Mucosa of descending colon (tissue), 3 donors: Measurements from ENCODE around the gene CIBAR2. TPM values are rescaled to one million over a fixed set of nuclear protein-coding genes. Genes with fewer than 3 reads are reported as not detected.
"Not testable (repeated sequence)": the region's sequence is repeated elsewhere in the genome, so short reads cannot be mapped to it uniquely, and the experiment has no call there.

Source experiments
- ATAC-seq: fragments of 200-7000 bp; cut with Tn5 transposase; one replicate; pipeline ENCODE4 v1.9.1; 2020; ENCODE audit warnings: mild to moderate bottlenecking, moderate library complexity
- DNase-seq, 3 donors: peaks; one replicate each; pipeline ENCODE4 v3.0.0-alpha.2; 2020
- H3K36me3 ChIP-seq: fragments of 200-600 bp; one replicate; pipeline ENCODE4 v1.8.0; 2021; ENCODE audit warnings: low read depth, mild to moderate bottlenecking
- H3K4me1 ChIP-seq: fragments of 200-600 bp; one replicate; pipeline ENCODE4 v1.8.0; 2021; ENCODE audit warnings: low read depth, mild to moderate bottlenecking
- H3K4me3 ChIP-seq: fragments of 200-600 bp; one replicate; pipeline ENCODE4 v1.8.0; 2021; ENCODE audit warnings: mild to moderate bottlenecking
- H3K9me3 ChIP-seq: fragments of 200-600 bp; one replicate; pipeline ENCODE4 v1.8.0; 2021; ENCODE audit warnings: mild to moderate bottlenecking
- CTCF ChIP-seq: fragments of 200-600 bp; IDR thresholded peaks from one replicate; pipeline ENCODE4 v1.8.0; 2022; ENCODE audit warnings: antibody characterized with exemption, mild to moderate bottlenecking
- intact Hi-C, 2 donors: fragments of 100-400 bp; cut with DNase I in 1 of 2; cut with micrococcal nuclease in 1 of 2; formaldehyde crosslinking; loops; one replicate each; pipeline versions ENCODE4 v1.11.0 to v1.11.1; 2022; cut with DNase I, micrococcal nuclease
- total RNA-seq, 3 donors: library from RNA; stranded (reverse); fragmentation: NEBNext Ultra II Directional in 2 of 3; extraction: Animal tissue kit (Norgen Biotek cat#: 25700) in 2 of 3; gene quantifications; one replicate each; pipeline versions ENCODE4 v1.2.1 to v1.2.4, GENCODE V29; 2021 to 2023
- donor health status: DM: no; HTN: no; CAD: no; lungs with moderate emphysema.
- donor health status: DM: no; HTN: no; CAD: no.
- donor health status: DM: no; HTN: yes; CAD: no.

Gene CIBAR2
- total RNA-seq, 3 donors from 2014 or later, result not detected

DNA sequence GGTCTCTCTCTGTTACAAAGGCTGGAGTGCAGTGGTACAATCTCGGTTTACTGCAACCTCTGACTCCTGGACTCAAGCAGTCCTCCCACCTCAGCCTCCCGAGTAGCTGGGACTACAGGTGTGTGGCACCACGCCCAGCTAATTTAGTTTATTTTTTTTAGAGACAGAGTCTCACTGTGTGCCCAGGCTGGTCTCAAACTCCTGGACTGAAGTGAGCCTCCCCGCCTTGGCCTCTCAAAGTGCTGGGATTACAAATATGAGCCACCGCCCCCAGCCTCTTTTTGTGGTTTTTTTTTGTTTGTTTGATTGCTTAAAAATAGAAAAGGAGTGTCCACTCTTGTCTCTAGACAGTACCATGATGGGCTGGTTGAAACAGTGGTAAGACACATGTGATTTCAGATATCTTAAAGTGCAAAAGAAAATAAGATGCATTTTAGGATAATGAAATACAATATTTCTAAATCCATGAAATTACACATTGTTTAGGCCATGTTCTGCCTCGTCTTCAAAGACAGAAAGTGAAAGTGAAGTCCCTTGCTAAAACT, 57.3 kb downstream of the CIBAR2 start:
- ATAC-seq (no peak), DNase-seq (peak in 1 of 3 donors; percentile 21)
- intact Hi-C loops, result no loop called here
- Histone ChIP-seq H3K36me3 (no peaks in the 10 kb centered on the region), H3K9me3 (no peaks in the 10 kb centered on the region), H3K4me1 (peaks cover 27% of the 10 kb centered on the region), H3K4me3 (no peak overlapping the region)
- TF ChIP-seq CTCF, result no peak

DNA sequence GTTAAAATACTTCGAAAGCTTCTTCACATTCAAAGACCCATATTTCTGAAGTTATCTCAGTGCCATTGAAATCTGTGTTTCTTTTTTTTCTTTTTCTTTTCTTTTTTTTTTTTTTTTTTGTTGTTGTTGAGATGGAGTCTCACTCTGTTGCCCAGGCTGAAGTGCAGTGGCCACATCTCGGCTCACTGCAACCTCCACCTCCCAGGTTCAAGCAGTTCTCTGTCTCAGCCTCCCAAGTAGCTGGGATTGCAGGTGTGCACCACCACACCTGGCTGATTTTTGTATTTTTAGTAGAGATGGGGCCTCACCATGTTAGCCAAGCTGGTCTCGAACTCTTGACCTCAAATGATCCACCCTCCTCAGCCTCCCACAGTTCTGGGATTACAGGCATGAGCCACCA, 58.0 kb downstream of the CIBAR2 start:
- DNase-seq, result peak in 1 of 3 donors; percentile 22
- peaks cover 31% of the 10 kb centered on the region for H3K4me1 ChIP-seq
- H3K9me3 ChIP-seq, intact Hi-C loops, ATAC-seq, H3K36me3 ChIP-seq, H3K4me3 ChIP-seq: not testable (repeated sequence)

GRCh38 chr16:85052536-85052935, 59.7 kb downstream of the CIBAR2 start:
- TF ChIP-seq CTCF, result no peak
- DNase-seq (peak in 1 of 3 donors; percentile 8), ATAC-seq (no peak)
- Histone ChIP-seq H3K36me3 (no peaks in the 10 kb centered on the region), H3K9me3 (no peaks in the 10 kb centered on the region), H3K4me3 (no peak overlapping the region), H3K4me1 (peaks cover 45% of the 10 kb centered on the region)
- intact Hi-C loops, result no loop called here

DNA sequence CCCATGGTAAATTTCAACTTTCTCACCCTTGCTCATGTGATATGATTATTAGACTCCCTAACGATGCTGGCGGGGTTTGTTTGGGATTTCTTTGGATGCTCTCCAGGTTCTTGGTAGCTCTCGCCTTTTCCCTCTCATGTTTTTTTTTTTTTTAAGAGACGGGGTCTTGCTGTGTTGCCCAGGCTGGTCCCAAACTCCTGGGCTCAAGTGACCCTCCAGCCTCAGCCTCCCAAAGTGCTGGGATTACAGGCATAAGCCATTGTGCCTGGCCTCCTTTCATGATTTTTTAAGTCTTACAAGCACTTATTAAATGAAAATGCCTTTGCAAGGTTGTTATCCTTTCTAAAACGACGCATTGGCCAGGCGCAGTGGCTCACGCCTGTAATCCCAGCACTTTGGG, 60.6 kb downstream of the CIBAR2 start:
- DNase-seq (no peak), ATAC-seq (no peak)
- peaks cover 42% of the 10 kb centered on the region for H3K4me1 ChIP-seq
- H3K4me3 ChIP-seq, result no peak overlapping the region
- H3K36me3 ChIP-seq, result no peaks in the 10 kb centered on the region
- intact Hi-C loops, result no loop called here
- H3K9me3 ChIP-seq, result no peaks in the 10 kb centered on the region
- no peak for TF ChIP-seq CTCF

- no peak overlapping the region for H3K4me3 ChIP-seq
- peak in 1 of 3 donors; percentile 17 for DNase-seq
- H3K4me1 ChIP-seq, result peaks cover 42% of the 10 kb centered on the region
- ATAC-seq, result no peak
- no peaks in the 10 kb centered on the region for H3K9me3 ChIP-seq
- no peak for TF ChIP-seq CTCF
- no peaks in the 10 kb centered on the region for H3K36me3 ChIP-seq
- intact Hi-C loops, result no loop called here
These were observed 61.1 kb downstream of the CIBAR2 start for GRCh38 chr16:85051067-85051581.

- intact Hi-C loops, result no loop called here
- DNase-seq (no peak), ATAC-seq (peak; percentile 17)
- no peaks in the 10 kb centered on the region for H3K36me3 ChIP-seq
- no peak overlapping the region for H3K4me3 ChIP-seq
- H3K4me1 ChIP-seq, result peaks cover 32% of the 10 kb centered on the region
- H3K9me3 ChIP-seq, result no peaks in the 10 kb centered on the region
- no peak for TF ChIP-seq CTCF
These were observed 62.5 kb downstream of the CIBAR2 start for GRCh38 chr16:85049706-85050305.
